Measurements from ENCODE around the gene PDE6D.

- TF ChIP-seq EZH2phosphoT487 (IDR thresholded peaks at IDR 0.05; ENCODE audit: low read depth, severe bottlenecking, unreplicated experiment) (no peak), CTCF (IDR thresholded peaks at IDR 0.05; ENCODE audit: poor library complexity) (no peak), EZH2 (IDR thresholded peaks at IDR 0.05; ENCODE audit: borderline replicate concordance) (no peak)
These were observed 94.6 kb downstream of the PDE6D start for GRCh38 chr2:231686192-231687100.

Data from hepatocyte (in vitro differentiated cells).